IMR-90 (cell line): ENCODE data around the gene CNGA1. TPM values are rescaled to one million over a fixed set of nuclear protein-coding genes. Genes with fewer than 3 reads are reported as not detected.
"Not testable (repeated sequence)": the region's sequence is repeated elsewhere in the genome, so short reads cannot be mapped to it uniquely, and the experiment has no call there.

ENCODE experiments used
- ATAC-seq: fragments of 200-7000 bp; cut with Tn5 transposase; 2 replicates; pipeline ENCODE4 v1.9.1; 2020; ENCODE audit warnings: low read depth, mild to moderate bottlenecking, moderate library complexity
- BruUV-seq: library from RNA; stranded (reverse); fragments of 400-500 nt; replicated peaks from 2 replicates; lab custom pipeline; 2021; lab: Mats Ljungman, UMichigan
- CTCF ChIA-PET: fragments of 300-600 bp; formaldehyde crosslinking; extraction: SDS; loops from one replicate; lab custom pipeline; 2021; ENCODE audit warnings: antibody characterized with exemption; lab: Yijun Ruan, JAX
- POLR2A ChIA-PET: fragments of 300-600 bp; sonication (Branson Sonifier 250); formaldehyde crosslinking; loops from one replicate; lab custom pipeline; 2022; ENCODE audit warnings: antibody characterized with exemption; ENCODE audit not compliant: unreplicated experiment; lab: Charles Lee
- DNase-seq: peaks from one replicate; pipeline ENCODE4 v3.0.0; 2013
- H2AFZ ChIP-seq: replicated peaks from 2 replicates; pipeline ENCODE3; 2013; ENCODE audit warnings: low read length, mild to moderate bottlenecking; ENCODE audit not compliant: poor library complexity
- H2AK5ac ChIP-seq: 2 replicates; pipeline ENCODE4 v1.6.1; 2013; ENCODE audit warnings: low read depth, low read length, inconsistent platforms
- H2AK9ac ChIP-seq: replicated peaks from 2 replicates; pipeline ENCODE3; 2013; ENCODE audit warnings: mild to moderate bottlenecking, low read depth, low read length, moderate library complexity; ENCODE audit not compliant: poor library complexity
- H2BK120ac ChIP-seq: 2 replicates; pipeline ENCODE4 v1.6.1; 2013; ENCODE audit warnings: low read depth, low read length, inconsistent platforms
- H2BK15ac ChIP-seq: 3 replicates; pipeline ENCODE4 v1.6.1; 2013; ENCODE audit warnings: low read depth, low read length, inconsistent platforms
- H2BK20ac ChIP-seq: 2 replicates; pipeline ENCODE4 v1.6.1; 2013; ENCODE audit warnings: low read depth, mild to moderate bottlenecking, inconsistent platforms, low read length, moderate library complexity
- H2BK5ac ChIP-seq: 2 replicates; pipeline ENCODE4 v1.6.1; 2013; ENCODE audit warnings: mild to moderate bottlenecking, low read depth, low read length, inconsistent platforms; ENCODE audit not compliant: poor library complexity, severe bottlenecking
- H3K14ac ChIP-seq: replicated peaks from 2 replicates; pipeline ENCODE4 v1.6.1; 2013; ENCODE audit warnings: low read depth, low read length, inconsistent platforms
- H3K18ac ChIP-seq: 2 replicates; pipeline ENCODE4 v1.6.1; 2013; ENCODE audit warnings: low read depth, low read length, control low read depth
- H3K23ac ChIP-seq: 2 replicates; pipeline ENCODE4 v1.6.1; 2013; ENCODE audit warnings: low read depth, low read length, inconsistent platforms
- H3K27ac ChIP-seq: 2 replicates; pipeline ENCODE4 v1.5.1; 2013; ENCODE audit warnings: mild to moderate bottlenecking, control low read depth, low read length; ENCODE audit not compliant: insufficient read depth
- H3K27me3 ChIP-seq: 2 replicates; pipeline ENCODE4 v1.6.1; 2013; ENCODE audit warnings: low read length; ENCODE audit not compliant: control insufficient read depth, insufficient read depth
- H3K36me3 ChIP-seq: 2 replicates; pipeline ENCODE4 v1.6.1; 2013; ENCODE audit warnings: low read length, mixed read lengths; ENCODE audit not compliant: control insufficient read depth, insufficient read depth
- H3K4ac ChIP-seq: 2 replicates; pipeline ENCODE4 v1.6.1; 2013; ENCODE audit warnings: low read depth, low read length, inconsistent platforms
- H3K4me1 ChIP-seq: 2 replicates; pipeline ENCODE4 v1.6.1; 2013; ENCODE audit warnings: low read length, mixed read lengths; ENCODE audit not compliant: control insufficient read depth, insufficient read depth
- H3K4me2 ChIP-seq: 2 replicates; pipeline ENCODE4 v1.6.1; 2013; ENCODE audit warnings: low read depth, mild to moderate bottlenecking, control low read depth, low read length, moderate library complexity
- H3K4me3 ChIP-seq: 2 replicates; pipeline ENCODE4 v1.5.1; 2013; ENCODE audit warnings: low read depth, mild to moderate bottlenecking, control low read depth, low read length, moderate library complexity; ENCODE audit not compliant: insufficient read depth
- H3K56ac ChIP-seq: 2 replicates; pipeline ENCODE4 v1.6.1; 2013; ENCODE audit warnings: low read length, inconsistent platforms; ENCODE audit not compliant: insufficient read depth; ENCODE audit errors: extremely low read depth
- H3K79me1 ChIP-seq, 2 experiments: 2 replicates each; pipeline ENCODE4 v1.6.1; 2013; ENCODE audit warnings: low read length in 2 of 2, inconsistent platforms in 1 of 2, low read depth in 1 of 2
- H3K9ac ChIP-seq: 2 replicates; pipeline ENCODE4 v1.6.1; 2013; ENCODE audit warnings: low read depth, low read length, control low read depth
- H3K9me1 ChIP-seq: 2 replicates; pipeline ENCODE4 v1.6.1; 2013; ENCODE audit warnings: low read length, inconsistent platforms; ENCODE audit not compliant: insufficient read depth
- H3K9me3 ChIP-seq: 2 replicates; pipeline ENCODE4 v1.6.1; 2013; ENCODE audit warnings: low read length; ENCODE audit not compliant: control insufficient read depth, insufficient read depth
- H4K20me1 ChIP-seq: 2 replicates; pipeline ENCODE4 v1.6.1; 2013; ENCODE audit warnings: low read length, inconsistent platforms; ENCODE audit not compliant: insufficient read depth
- H4K5ac ChIP-seq: 2 replicates; pipeline ENCODE4 v1.6.1; 2013; ENCODE audit warnings: mild to moderate bottlenecking, low read depth, low read length, control low read depth
- H4K8ac ChIP-seq, 2 experiments: 2 replicates each; pipeline ENCODE4 v1.6.1; 2013; ENCODE audit warnings: low read depth in 2 of 2, low read length in 2 of 2, control low read depth in 1 of 2, inconsistent platforms in 1 of 2
- H4K91ac ChIP-seq: 2 replicates; pipeline ENCODE4 v1.6.1; 2013; ENCODE audit warnings: low read depth, low read length, inconsistent platforms; ENCODE audit not compliant: insufficient read depth
- CTCF ChIP-seq: conservative IDR thresholded peaks from 2 replicates; pipeline ENCODE4 v1.5.1; 2012; ENCODE audit warnings: mild to moderate bottlenecking, low read depth, low read length, improper control_type of control experiment
- RAD21 ChIP-seq: IDR thresholded peaks from 2 replicates; pipeline ENCODE4 v1.6.1; 2012; ENCODE audit warnings: low read length, improper control_type of control experiment
- SMC3 ChIP-seq: fragments of 150-350 bp; IDR thresholded peaks from 2 replicates; pipeline ENCODE4 v1.6.1; 2016; ENCODE audit warnings: low read depth, mild to moderate bottlenecking, antibody characterized with exemption, low read length, moderate library complexity
- WGBS, 2 experiments: methylation state at CpG; one replicate each; pipeline versions ENCODE4 v1.1.5 to v1.1.7; 2013; ENCODE audit warnings: missing lambda C conversion rate in 2 of 2; ENCODE audit not compliant: insufficient read length in 1 of 2; ENCODE audit errors: extremely low coverage in 2 of 2; 5-methylcytosine and 5-hydroxymethylcytosine counted together
- dilution Hi-C: fragments of 300-500 bp; cut with HindIII; formaldehyde crosslinking; loops from one replicate; pipeline ENCODE4 v1.14.3; 2018; ENCODE audit warnings: low sequenced_read_pairs; ENCODE audit not compliant: unreplicated experiment
- in situ Hi-C: fragments of 300-500 bp; cut with MboI; formaldehyde crosslinking; loops from 3 replicates; pipeline ENCODE4 v1.14.3; 2019; ENCODE audit warnings: low sequenced_read_pairs, inconsistent platforms, mixed read lengths
- intact Hi-C: fragments of 100-400 bp; cut with micrococcal nuclease; formaldehyde crosslinking; loops from 2 replicates; pipeline ENCODE4 v1.10.0; 2022
- polyA plus RNA-seq, 3 experiments: library from polyadenylated mRNA; depleted of rRNA; stranded (reverse); fragments of >200 nt; gene quantifications; 2 replicates each; pipeline ENCODE4 v1.2.3, GENCODE V29; 2012; ENCODE audit warnings: low replicate concordance in 1 of 3
- total RNA-seq: library from RNA; depleted of rRNA; stranded (reverse); fragments of >200 nt; gene quantifications from 2 replicates; pipeline ENCODE4 v1.2.3, GENCODE V29; 2012

CNGA1 gene
- total and polyA plus RNA-seq, 2 of the 4 experiments (the other 2 are of a cell fraction): not detected

DNA sequence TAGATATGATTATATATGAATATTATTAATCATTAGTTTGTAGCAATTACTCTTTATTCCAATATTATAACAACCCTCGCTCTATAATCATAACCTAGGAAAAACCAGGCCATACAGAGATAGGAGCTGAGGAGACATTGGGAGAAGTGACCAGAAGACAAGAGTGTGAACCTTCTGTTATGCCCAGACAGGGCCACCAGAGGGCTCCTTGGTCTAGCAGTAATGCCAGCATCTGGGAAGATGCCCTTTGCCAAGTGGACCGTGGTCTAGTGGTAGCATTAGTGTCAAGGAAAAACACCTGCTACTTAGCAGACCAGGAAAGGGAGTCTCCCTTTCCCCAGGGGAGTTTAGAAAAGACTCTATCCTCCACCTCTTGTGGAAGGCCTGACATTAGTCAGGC is 12.9 kb downstream of the CNGA1 start:
- BruUV-seq, H3K56ac ChIP-seq, H3K4ac ChIP-seq, in situ Hi-C loops, H3K9me3 ChIP-seq, H3K14ac ChIP-seq, H3K79me1 ChIP-seq, H3K9ac ChIP-seq, H3K4me3 ChIP-seq, H4K20me1 ChIP-seq, H2BK20ac ChIP-seq, POLR2A ChIA-PET, H3K27me3 ChIP-seq, H3K23ac ChIP-seq, dilution Hi-C loops, H2BK120ac ChIP-seq, H3K4me2 ChIP-seq, H3K27ac ChIP-seq, H4K5ac ChIP-seq, H2AK5ac ChIP-seq, H3K9me1 ChIP-seq, H3K36me3 ChIP-seq, H3K4me1 ChIP-seq, H2BK5ac ChIP-seq, H3K18ac ChIP-seq, H2AK9ac ChIP-seq, H2BK15ac ChIP-seq, H4K91ac ChIP-seq, H4K8ac ChIP-seq, H2AFZ ChIP-seq, ATAC-seq: not testable (repeated sequence)
- no CpG with 5 or more reads among the region's 2 CpGs for WGBS, 2 experiments
- intact Hi-C loops: loop anchor here (1.0 kb wide), 1 partner anchor 84 kb away; no protein-coding TSS in a partner anchor
- TF ChIP-seq CTCF (peak; percentile 38), RAD21 (peak; percentile 40), SMC3 (peak; percentile 46)
- peak; percentile 6 for DNase-seq
- CTCF ChIA-PET: interaction anchor here (0.6 to 0.8 kb wide), 3 partner anchors 10 to 128 kb away, joined by 3 to 4 read pairs (median 3); no protein-coding TSS in a partner anchor
